NCI-H526 treated with DMSO at 0.1 percent for 48 hours (cell line): ENCODE measurements around the gene MAP3K5.

Experiments
- DNase-seq: peaks from one replicate; lab custom pipeline; 2025; lab: John Stamatoyannopoulos, UW

MAP3K5 gene

GRCh38 chr6:136749359-136749997 is 42.8 kb downstream of the MAP3K5 start:
- DNase-seq = no peak

- no peak for DNase-seq
These were observed 44.8 kb downstream of the MAP3K5 start for GRCh38 chr6:136747507-136747906.

- DNase-seq = no peak
These were observed 47.0 kb downstream of the MAP3K5 start for GRCh38 chr6:136745300-136745699.

GRCh38 chr6:136744889-136745288 is 47.4 kb downstream of the MAP3K5 start:
- DNase-seq = no peak

GRCh38 chr6:136742125-136742524 is 50.2 kb downstream of the MAP3K5 start:
- DNase-seq = no peak

GRCh38 chr6:136740050-136740974 is 52.0 kb downstream of the MAP3K5 start:
- DNase-seq = no peak

GRCh38 chr6:136739501-136739900 is 52.8 kb downstream of the MAP3K5 start:
- DNase-seq = no peak

GRCh38 chr6:136739071-136739470 is 53.2 kb downstream of the MAP3K5 start:
- DNase-seq = no peak

- no peak for DNase-seq
These were observed 53.6 kb downstream of the MAP3K5 start for GRCh38 chr6:136738692-136739057.

- no peak for DNase-seq
These were observed 54.2 kb downstream of the MAP3K5 start for GRCh38 chr6:136737871-136738691.

GRCh38 chr6:136737374-136737844 is 54.9 kb downstream of the MAP3K5 start:
- no peak for DNase-seq

GRCh38 chr6:136736281-136736960 is 55.9 kb downstream of the MAP3K5 start:
- DNase-seq = no peak

GRCh38 chr6:136734977-136735376 is 57.3 kb downstream of the MAP3K5 start:
- DNase-seq = no peak

- no peak for DNase-seq
These were observed 59.4 kb downstream of the MAP3K5 start for GRCh38 chr6:136732889-136733288.

GRCh38 chr6:136729832-136730231 is 62.4 kb downstream of the MAP3K5 start:
- no peak for DNase-seq

GRCh38 chr6:136728976-136729515 is 63.2 kb downstream of the MAP3K5 start:
- DNase-seq = no peak

GRCh38 chr6:136728033-136728939 is 64.0 kb downstream of the MAP3K5 start:
- DNase-seq = no peak

GRCh38 chr6:136726837-136727557 is 65.3 kb downstream of the MAP3K5 start:
- DNase-seq = no peak

GRCh38 chr6:136725124-136725523 is 67.2 kb downstream of the MAP3K5 start:
- DNase-seq = no peak

GRCh38 chr6:136723780-136724179 is 68.5 kb downstream of the MAP3K5 start:
- no peak for DNase-seq
